Tibial artery (tissue), 4 donors: ENCODE results near the gene SNRPE.

Source experiments
- DNase-seq, 2 donors: peaks; one replicate each; pipeline ENCODE4 v3.0.0-alpha.2; 2019
- H3K27ac ChIP-seq, 2 donors: fragments of 200-600 bp; sonication (generic) in 1 of 2; 1 replicate in 1 of 2; 2 replicates in 1 of 2; pipeline ENCODE4 v1.5.1; 2018 to 2019; ENCODE audit warnings: mild to moderate bottlenecking in 1 of 2
- H3K27me3 ChIP-seq, 2 donors: fragments of 200-600 bp; sonication (generic) in 1 of 2; one replicate each; pipeline versions ENCODE4 v1.5.1 to v1.6.0; 2016 to 2019
- H3K36me3 ChIP-seq, 3 donors: fragments of 200-600 bp; sonication (generic) in 2 of 3; one replicate each; pipeline ENCODE4 v1.5.1; 2016 to 2019; ENCODE audit warnings: mild to moderate bottlenecking in 2 of 3
- H3K4me1 ChIP-seq, 4 donors: fragments of 200-600 bp; sonication (generic) in 2 of 4; 1 replicate in 3 of 4; 2 replicates in 1 of 4; pipeline ENCODE4 v1.5.1; 2016 to 2019
- H3K4me3 ChIP-seq, 2 donors: fragments of 200-600 bp; sonication (generic) in 1 of 2; 1 replicate in 1 of 2; 2 replicates in 1 of 2; pipeline ENCODE4 v1.5.1; 2018 to 2019; ENCODE audit warnings: mild to moderate bottlenecking in 2 of 2
- H3K9me3 ChIP-seq, 3 donors: fragments of 200-600 bp; sonication (generic) in 1 of 3; one replicate each; pipeline ENCODE4 v1.5.1; 2016 to 2019
- CTCF ChIP-seq, 2 experiments: fragments of 200-600 bp in 1 of 2; fragments of 450-650 bp in 1 of 2; IDR thresholded peaks; one replicate each; pipeline ENCODE4 v1.5.1; 2017 to 2019; ENCODE audit warnings: antibody characterized with exemption in 2 of 2, mild to moderate bottlenecking in 1 of 2, moderate library complexity in 1 of 2
- intact Hi-C: fragments of 100-400 bp; cut with DNase I; formaldehyde crosslinking; loops from one replicate; pipeline ENCODE4 v1.15.0; 2023; ENCODE audit warnings: low total_unique reads

SNRPE gene

GRCh38 chr1:203861379-203862184, at the start of gene SNRPE:
TSS of gene SNRPE (plus strand) at chr1:203861599. CDS start at chr1:203861660, 61 bp downstream.
- Histone ChIP-seq H3K9me3 (no peaks in the 10 kb centered on the region), H3K4me3 (peak within 1 kb of the TSS; percentile 63 to 94), H3K27ac (peak within 1 kb of the TSS; percentile 60 to 69), H3K4me1 (peaks cover 0 to 48% (median 26%) of the 10 kb centered on the region in 4 donors), H3K36me3 (peaks cover 28 to 32% (median 29%) of the 10 kb centered on the region in 3 donors), H3K27me3 (no peaks in the 10 kb centered on the region)
- TF ChIP-seq CTCF (IDR thresholded peaks at IDR 0.05), result peak; percentile 82 to 97
- intact Hi-C loops, result loop anchor here (2.0 kb wide), 1 partner anchor 267 kb away; no protein-coding TSS in a partner anchor
- peak; percentile 95 to 98 for DNase-seq

- intact Hi-C loops, result no loop called here
- H3K36me3 ChIP-seq, result peaks cover 31 to 52% (median 33%) of the 10 kb centered on the region in 3 donors
- peaks cover 0 to 21% (median 5%) of the 10 kb centered on the region in 4 donors for H3K4me1 ChIP-seq
- H3K27ac ChIP-seq, result no peak overlapping the region
- DNase-seq, result no peak
- TF ChIP-seq CTCF (IDR thresholded peaks at IDR 0.05), result no peak
- H3K27me3 ChIP-seq, result no peaks in the 10 kb centered on the region
- no peak overlapping the region for H3K4me3 ChIP-seq
- no peaks in the 10 kb centered on the region for H3K9me3 ChIP-seq
These were observed 47.6 kb upstream of the SNRPE start for GRCh38 chr1:203813581-203814341.

- Histone ChIP-seq H3K27ac (no peak overlapping the region), H3K4me3 (no peak overlapping the region), H3K36me3 (peaks cover 71 to 85% (median 72%) of the 10 kb centered on the region in 3 donors), H3K9me3 (no peaks in the 10 kb centered on the region), H3K4me1 (no peaks in the 10 kb centered on the region), H3K27me3 (no peaks in the 10 kb centered on the region)
- no peak for DNase-seq
- intact Hi-C loops, result no loop called here
- no peak for TF ChIP-seq CTCF (IDR thresholded peaks at IDR 0.05)
These were observed 43.0 kb upstream of the SNRPE start for GRCh38 chr1:203818399-203818798.

GRCh38 chr1:203823306-203823705, 38.1 kb upstream of the SNRPE start:
- intact Hi-C loops, result no loop called here
- DNase-seq, result no peak
- Histone ChIP-seq H3K4me1 (peaks cover 0 to 6% (median 0%) of the 10 kb centered on the region in 4 donors), H3K36me3 (peaks cover 53 to 72% (median 55%) of the 10 kb centered on the region in 3 donors), H3K9me3 (no peaks in the 10 kb centered on the region), H3K27me3 (no peaks in the 10 kb centered on the region), H3K4me3 (no peak overlapping the region), H3K27ac (no peak overlapping the region)
- no peak for TF ChIP-seq CTCF (IDR thresholded peaks at IDR 0.05)

GRCh38 chr1:203826175-203826574, 35.2 kb upstream of the SNRPE start:
- intact Hi-C loops, result no loop called here
- TF ChIP-seq CTCF (IDR thresholded peaks at IDR 0.05), result no peak
- no peaks in the 10 kb centered on the region for H3K9me3 ChIP-seq
- no peaks in the 10 kb centered on the region for H3K27me3 ChIP-seq
- no peak overlapping the region for H3K27ac ChIP-seq
- peaks cover 0 to 9% (median 0%) of the 10 kb centered on the region in 4 donors for H3K4me1 ChIP-seq
- H3K36me3 ChIP-seq, result peaks cover 44 to 72% (median 54%) of the 10 kb centered on the region in 3 donors
- no peak overlapping the region for H3K4me3 ChIP-seq
- no peak for DNase-seq
